Stomach smooth muscle (tissue), 2 donors: ENCODE results near the gene WAC.
"Not testable (repeated sequence)": the region's sequence is repeated elsewhere in the genome, so short reads cannot be mapped to it uniquely, and the experiment has no call there.

ENCODE experiments used
- H3K27ac ChIP-seq: one replicate; pipeline ENCODE4 v1.7.0; 2013; ENCODE audit warnings: mild to moderate bottlenecking, low read length, inconsistent platforms
- H3K27me3 ChIP-seq, 2 donors: one replicate each; pipeline ENCODE4 v1.7.0; 2013; ENCODE audit warnings: low read length in 2 of 2; ENCODE audit not compliant: insufficient read depth in 2 of 2, control insufficient read depth in 1 of 2
- H3K36me3 ChIP-seq, 2 donors: one replicate each; pipeline ENCODE4 v1.7.0; 2013; ENCODE audit warnings: low read length in 2 of 2; ENCODE audit not compliant: control insufficient read depth in 2 of 2, insufficient read depth in 2 of 2
- H3K4me1 ChIP-seq: one replicate; pipeline ENCODE4 v1.7.0; 2013; ENCODE audit warnings: low read length; ENCODE audit not compliant: control insufficient read depth, insufficient read depth
- H3K4me3 ChIP-seq, 2 donors: one replicate each; pipeline ENCODE4 v1.7.0; 2013; ENCODE audit warnings: low read length in 2 of 2
- H3K9ac ChIP-seq, 2 donors: one replicate each; pipeline ENCODE4 v1.7.0; 2013; ENCODE audit warnings: low read length in 2 of 2, mild to moderate bottlenecking in 1 of 2
- H3K9me3 ChIP-seq, 2 donors: one replicate each; pipeline ENCODE4 v1.7.0; 2013; ENCODE audit warnings: low read length in 2 of 2; ENCODE audit not compliant: control insufficient read depth in 2 of 2
- donor health status: healthy.
- donor health status: Pancreatic carcinoma.

Gene WAC

DNA sequence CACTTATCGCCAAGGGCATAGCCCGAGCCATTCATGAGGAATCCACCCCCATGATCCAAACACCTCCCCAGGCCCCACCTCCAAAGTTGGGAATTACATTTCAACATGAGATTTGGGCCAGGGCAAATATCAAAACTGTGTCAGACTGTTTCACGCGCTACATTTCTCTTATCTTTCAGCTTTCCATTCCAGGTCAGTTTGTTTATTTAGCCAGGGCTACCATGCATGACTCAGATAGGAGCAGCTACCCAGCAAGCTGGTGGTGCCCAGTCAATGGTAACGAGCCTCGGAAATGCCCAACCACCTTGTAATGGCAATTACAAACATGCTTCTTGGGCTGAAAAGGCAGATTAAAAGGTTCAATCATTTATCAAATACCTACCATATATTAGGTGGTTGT, 100.8 kb downstream of the WAC start:
- Histone ChIP-seq H3K36me3 (no peaks in the 10 kb centered on the region), H3K27ac (no peak overlapping the region), H3K9me3 (peaks cover 0 to 5% of the 10 kb centered on the region in 2 donors), H3K4me3 (no peak overlapping the region), H3K4me1 (no peaks in the 10 kb centered on the region), H3K9ac (no peak overlapping the region), H3K27me3 (no peaks in the 10 kb centered on the region)

DNA sequence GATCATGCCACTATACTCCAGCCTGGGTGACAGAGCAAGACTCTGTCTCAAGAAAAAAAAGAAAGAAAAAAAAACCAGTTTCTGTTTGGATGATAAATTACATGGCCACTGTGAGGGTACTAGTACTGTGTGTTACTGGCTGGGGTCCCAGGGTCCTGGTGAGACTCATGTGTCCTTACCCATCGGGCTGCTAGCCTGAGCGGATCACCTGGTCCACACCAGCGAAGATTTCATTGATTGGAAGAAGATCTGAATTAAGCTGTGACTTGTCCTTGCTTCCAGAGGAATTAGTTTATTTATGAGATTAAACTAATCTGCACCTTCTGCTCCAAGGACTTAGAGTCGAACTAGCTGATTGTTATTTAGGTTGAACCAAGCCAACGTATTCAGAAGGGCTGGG, 104.4 kb downstream of the WAC start:
- peaks cover 0 to 5% of the 10 kb centered on the region in 2 donors for H3K9me3 ChIP-seq
- H3K9ac ChIP-seq = no peak overlapping the region
- H3K36me3 ChIP-seq = no peaks in the 10 kb centered on the region
- no peak overlapping the region for H3K27ac ChIP-seq
- H3K4me3 ChIP-seq = no peak overlapping the region
- H3K27me3 ChIP-seq = no peaks in the 10 kb centered on the region
- no peaks in the 10 kb centered on the region for H3K4me1 ChIP-seq

DNA sequence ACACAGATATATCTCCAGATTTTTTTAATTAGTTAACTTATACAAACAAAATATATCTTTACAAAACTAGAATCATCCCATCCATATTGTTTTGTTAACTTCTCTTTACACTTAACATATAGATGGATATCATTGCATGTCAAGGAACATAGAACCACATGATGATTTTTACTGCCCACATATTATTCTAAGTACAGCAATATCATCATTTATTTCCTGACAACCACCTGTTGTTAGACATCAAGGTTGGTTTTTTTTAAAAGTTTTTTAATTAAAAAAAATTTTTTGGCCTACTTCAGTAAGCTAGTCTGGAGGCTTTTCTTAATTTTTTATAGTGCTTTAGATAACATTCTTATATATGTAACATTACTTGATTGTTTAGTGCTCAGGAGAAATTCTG, 105.5 kb downstream of the WAC start:
- H3K4me1 ChIP-seq = no peaks in the 10 kb centered on the region
- peaks cover 0 to 5% of the 10 kb centered on the region in 2 donors for H3K9me3 ChIP-seq
- no peak overlapping the region for H3K9ac ChIP-seq
- H3K27me3 ChIP-seq = no peaks in the 10 kb centered on the region
- H3K36me3 ChIP-seq = no peaks in the 10 kb centered on the region
- H3K27ac ChIP-seq = no peak overlapping the region
- no peak overlapping the region for H3K4me3 ChIP-seq

DNA sequence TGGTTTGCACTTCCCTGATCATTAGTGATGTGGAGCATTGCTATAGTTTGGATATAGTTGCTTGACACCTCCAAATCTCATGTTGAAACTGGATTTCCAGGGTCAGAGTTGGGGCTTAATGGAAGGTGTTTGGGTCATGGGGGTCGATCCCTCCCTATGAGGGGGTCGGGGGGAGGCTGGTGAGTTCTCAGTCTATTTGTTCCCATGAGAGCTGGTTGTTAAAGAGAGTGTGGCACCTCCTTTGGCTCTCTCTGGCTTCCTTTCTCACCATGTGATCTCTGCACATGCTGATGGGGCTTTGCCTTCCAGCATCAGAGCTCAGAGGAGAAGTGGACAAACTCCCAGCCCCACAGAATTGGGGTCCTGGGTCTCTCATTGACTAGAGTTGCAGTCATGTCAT, 107.6 kb downstream of the WAC start:
- no peak overlapping the region for H3K27ac ChIP-seq
- H3K4me1 ChIP-seq = no peaks in the 10 kb centered on the region
- H3K9me3 ChIP-seq = peaks cover 0 to 5% of the 10 kb centered on the region in 2 donors
- H3K9ac ChIP-seq = no peak overlapping the region
- H3K4me3 ChIP-seq = no peak overlapping the region
- no peaks in the 10 kb centered on the region for H3K36me3 ChIP-seq
- H3K27me3 ChIP-seq = no peaks in the 10 kb centered on the region

DNA sequence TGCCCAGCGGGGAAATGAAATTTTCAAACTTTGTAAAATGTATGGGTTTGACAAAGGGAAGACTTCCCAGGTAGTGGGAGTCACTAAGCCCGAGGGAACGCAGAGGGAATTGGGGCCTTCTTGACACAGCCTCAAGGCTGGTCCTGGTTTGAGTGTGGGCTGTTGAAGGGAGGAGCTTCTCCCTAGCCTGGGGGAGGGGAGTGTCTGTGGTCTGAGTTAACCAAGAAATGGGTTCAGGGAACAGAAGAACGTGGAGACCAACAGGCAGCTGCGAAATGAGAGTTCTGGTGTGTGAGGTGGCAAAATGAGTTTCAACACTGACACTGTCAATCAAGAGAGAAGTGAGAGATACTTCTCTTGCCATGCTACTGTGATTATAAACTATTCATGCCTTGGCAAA, 111.7 kb downstream of the WAC start:
- no peaks in the 10 kb centered on the region for H3K4me1 ChIP-seq
- H3K27ac ChIP-seq = no peak overlapping the region
- H3K9ac ChIP-seq = no peak overlapping the region
- no peaks in the 10 kb centered on the region for H3K36me3 ChIP-seq
- H3K9me3 ChIP-seq = no peaks in the 10 kb centered on the region
- no peak overlapping the region for H3K4me3 ChIP-seq
- no peaks in the 10 kb centered on the region for H3K27me3 ChIP-seq

DNA sequence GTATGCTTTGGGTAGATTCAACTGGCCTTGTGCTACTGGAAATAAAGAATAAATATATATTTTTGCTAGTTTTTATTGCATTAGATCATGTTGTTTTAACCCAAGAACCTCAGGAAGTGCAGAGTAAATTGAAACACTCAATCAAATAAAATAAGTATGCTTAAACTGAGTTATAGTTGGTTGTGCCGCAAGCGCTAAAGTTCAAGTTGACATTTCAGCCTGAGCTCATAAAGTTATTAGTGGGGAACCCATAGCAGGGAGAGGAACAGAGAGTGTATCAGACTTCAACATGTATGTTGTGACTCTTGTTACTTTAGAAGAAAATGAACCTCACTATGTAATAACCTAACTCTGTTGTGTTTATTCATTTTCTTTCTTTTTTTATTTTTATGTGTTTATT, 119.2 kb downstream of the WAC start:
- H3K27ac ChIP-seq = no peak overlapping the region
- no peaks in the 10 kb centered on the region for H3K36me3 ChIP-seq
- H3K4me3 ChIP-seq = no peak overlapping the region
- H3K9ac ChIP-seq = no peak overlapping the region
- no peaks in the 10 kb centered on the region for H3K27me3 ChIP-seq
- no peaks in the 10 kb centered on the region for H3K4me1 ChIP-seq
- no peaks in the 10 kb centered on the region for H3K9me3 ChIP-seq

DNA sequence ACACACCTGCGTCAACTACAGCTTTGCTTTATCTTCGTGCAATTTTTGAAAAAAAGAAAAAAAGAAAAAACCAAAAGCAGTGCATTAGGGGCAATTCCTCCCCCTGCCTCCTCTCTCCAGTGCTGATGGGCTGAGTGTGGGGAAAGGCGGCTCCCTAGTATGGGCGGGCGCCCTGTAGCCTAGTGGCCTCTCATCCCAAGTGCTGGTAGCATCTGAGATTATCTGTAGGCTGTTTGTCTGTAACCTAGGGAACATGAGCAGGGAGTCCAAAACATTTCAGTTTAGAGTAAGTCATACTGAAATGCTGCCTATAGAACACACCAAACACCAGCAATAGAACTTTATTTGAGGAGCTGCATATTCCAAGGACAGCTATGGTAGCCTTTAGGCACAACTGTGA, 119.8 kb downstream of the WAC start:
- Histone ChIP-seq H3K9me3 (no peaks in the 10 kb centered on the region), H3K36me3 (no peaks in the 10 kb centered on the region), H3K9ac (no peak overlapping the region), H3K4me1 (no peaks in the 10 kb centered on the region), H3K27ac (no peak overlapping the region), H3K27me3 (no peaks in the 10 kb centered on the region), H3K4me3 (no peak overlapping the region)

DNA sequence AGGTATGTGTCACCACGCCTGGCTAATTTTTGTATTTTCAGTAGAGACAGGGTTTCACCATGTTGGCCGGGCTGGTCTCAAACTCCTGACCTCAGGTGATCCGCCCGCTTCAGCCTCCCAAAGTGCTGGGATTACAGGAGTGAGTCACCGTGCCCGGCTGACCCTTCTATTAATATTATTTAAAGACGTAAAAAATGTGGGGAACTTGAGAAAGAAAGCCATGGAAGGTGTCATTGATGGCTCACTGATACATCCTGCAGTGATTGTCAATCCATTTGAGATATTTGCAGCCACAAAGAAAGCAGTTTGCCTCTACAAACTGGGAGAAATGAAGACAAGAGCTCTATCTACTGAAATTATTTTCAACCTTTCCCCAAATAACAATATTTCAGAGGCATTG, 125.9 kb downstream of the WAC start:
- H3K4me3 ChIP-seq, H3K9ac ChIP-seq, H3K27me3 ChIP-seq, H3K27ac ChIP-seq, H3K36me3 ChIP-seq, H3K9me3 ChIP-seq, H3K4me1 ChIP-seq: not testable (repeated sequence)

DNA sequence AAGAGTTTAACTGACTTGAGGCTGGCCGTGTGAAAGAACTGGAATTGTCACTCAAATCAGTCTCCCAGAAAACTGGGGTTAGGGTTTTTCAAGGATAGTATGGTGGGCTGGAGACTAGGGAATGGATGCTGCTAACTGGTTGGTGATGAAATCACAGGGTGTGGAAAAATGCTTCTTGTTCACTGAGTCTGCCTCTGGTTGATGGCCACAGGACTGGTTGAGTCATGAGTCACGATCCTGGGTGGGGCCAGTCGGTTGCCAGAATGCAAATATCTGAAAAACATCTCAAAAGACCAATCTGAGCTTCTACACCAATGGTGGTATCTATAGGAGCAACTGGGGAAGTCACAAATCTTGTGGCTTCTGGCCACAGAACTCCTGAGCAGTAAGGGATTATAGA, 128.1 kb downstream of the WAC start:
- Histone ChIP-seq H3K36me3 (no peaks in the 10 kb centered on the region), H3K9me3 (no peaks in the 10 kb centered on the region), H3K4me1 (peaks cover 3% of the 10 kb centered on the region), H3K4me3 (no peak overlapping the region), H3K27me3 (no peaks in the 10 kb centered on the region), H3K27ac (no peak overlapping the region), H3K9ac (no peak overlapping the region)

DNA sequence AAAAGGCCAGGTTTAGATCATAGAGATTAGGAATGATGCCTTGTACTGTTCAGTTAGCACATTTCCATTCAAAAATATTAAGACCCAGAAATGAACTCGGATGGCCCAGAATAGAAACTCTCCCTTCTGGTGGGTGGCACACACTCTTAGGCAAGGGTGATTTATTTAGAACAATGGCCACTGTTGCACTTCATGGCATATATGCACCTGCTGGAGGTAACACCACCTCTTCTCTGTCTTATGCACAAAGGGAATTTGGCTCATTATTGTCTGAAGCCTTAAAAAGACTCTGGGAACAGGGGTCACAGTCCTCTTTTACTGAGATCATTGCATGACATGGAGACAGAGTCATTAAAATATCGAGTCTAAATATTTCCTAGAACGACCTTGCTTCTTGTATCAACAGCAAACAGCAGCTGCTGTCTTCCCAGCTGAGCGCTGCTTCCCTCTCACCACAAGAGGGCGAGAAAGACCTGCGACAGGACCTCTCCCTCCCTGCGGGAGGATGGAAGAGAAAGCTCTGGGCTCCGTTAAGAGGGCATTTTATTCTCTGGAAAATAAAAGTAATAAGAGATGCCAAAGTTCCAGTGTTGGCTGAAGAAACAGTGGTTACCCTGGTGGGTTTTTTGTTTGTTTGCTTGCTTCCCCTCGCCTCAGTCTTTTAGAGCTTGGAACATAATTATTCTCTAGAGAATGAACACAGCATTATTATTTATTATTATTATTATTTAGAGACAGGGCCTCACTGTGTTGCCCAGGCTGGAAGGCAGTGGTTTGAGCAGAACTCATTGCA, 130.9 kb downstream of the WAC start:
- Histone ChIP-seq H3K27ac (no peak overlapping the region), H3K9ac (no peak overlapping the region), H3K9me3 (no peaks in the 10 kb centered on the region), H3K4me3 (no peak overlapping the region), H3K27me3 (peaks cover 9 to 10% of the 10 kb centered on the region in 2 donors), H3K36me3 (no peaks in the 10 kb centered on the region), H3K4me1 (peaks cover 9% of the 10 kb centered on the region)

DNA sequence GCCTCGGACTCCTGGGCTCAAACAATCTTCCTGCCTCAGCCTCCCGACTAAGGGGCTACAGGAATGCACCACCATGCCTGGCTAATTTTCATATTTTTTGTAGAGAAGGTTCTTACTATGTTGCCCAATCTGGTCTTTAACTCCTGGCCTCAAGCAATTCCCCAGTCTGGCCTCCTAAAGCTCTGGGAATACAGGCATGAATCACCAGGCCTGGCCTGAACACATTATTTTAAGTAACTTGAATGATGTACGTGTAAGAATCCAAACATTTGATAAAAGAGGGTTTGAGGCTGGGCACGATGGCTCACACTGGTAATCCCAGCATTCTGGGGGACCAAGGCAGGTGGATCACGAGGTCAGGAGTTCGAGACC, 131.4 kb downstream of the WAC start:
- no peaks in the 10 kb centered on the region for H3K9me3 ChIP-seq
- no peak overlapping the region for H3K27ac ChIP-seq
- no peak overlapping the region for H3K9ac ChIP-seq
- no peaks in the 10 kb centered on the region for H3K36me3 ChIP-seq
- H3K4me3 ChIP-seq = no peak overlapping the region
- H3K4me1 ChIP-seq = peaks cover 13% of the 10 kb centered on the region
- peaks cover 14 to 16% of the 10 kb centered on the region in 2 donors for H3K27me3 ChIP-seq
